ENCODE data around the gene MPST. TPM values are rescaled to one million over a fixed set of nuclear protein-coding genes. Genes with fewer than 3 reads are reported as not detected.

The MPST gene
- total RNA-seq, 2 donors from 2014 or later = 102 to 116 TPM

GRCh38 chr22:37012956-37013355 is 6.6 kb upstream of the MPST start:
- Histone ChIP-seq H3K4me1 (peaks cover 0 to 58% of the 10 kb centered on the region in 2 donors), H3K4me3 (no peak overlapping the region), H3K27ac (peak overlapping the region; percentile 53 to 74), H3K27me3 (no peaks in the 10 kb centered on the region), H3K9me3 (no peaks in the 10 kb centered on the region), H3K36me3 (no peaks in the 10 kb centered on the region)
- TF ChIP-seq CTCF (IDR thresholded peaks at IDR 0.05) = no peak
- DNase-seq (ENCODE audit: low spot score) = no peak

GRCh38 chr22:37014415-37014806 is 5.1 kb upstream of the MPST start:
- Histone ChIP-seq H3K4me1 (peaks cover 0 to 56% of the 10 kb centered on the region in 2 donors), H3K27ac (no peak overlapping the region), H3K9me3 (no peaks in the 10 kb centered on the region), H3K36me3 (no peaks in the 10 kb centered on the region), H3K4me3 (no peak overlapping the region), H3K27me3 (no peaks in the 10 kb centered on the region)
- DNase-seq (ENCODE audit: low spot score) = no peak
- TF ChIP-seq CTCF (IDR thresholded peaks at IDR 0.05) = no peak

GRCh38 chr22:37014835-37015586 is 4.5 kb upstream of the MPST start:
- Histone ChIP-seq H3K36me3 (no peaks in the 10 kb centered on the region), H3K4me3 (no peak overlapping the region), H3K27me3 (no peaks in the 10 kb centered on the region), H3K4me1 (peaks cover 0 to 56% of the 10 kb centered on the region in 2 donors), H3K27ac (no peak overlapping the region), H3K9me3 (no peaks in the 10 kb centered on the region)
- no peak for TF ChIP-seq CTCF (IDR thresholded peaks at IDR 0.05)
- DNase-seq (ENCODE audit: low spot score) = no peak

GRCh38 chr22:37015587-37015878 is 4.0 kb upstream of the MPST start:
- H3K27me3 ChIP-seq = no peaks in the 10 kb centered on the region
- H3K4me3 ChIP-seq = no peak overlapping the region
- no peak for DNase-seq (ENCODE audit: low spot score)
- no peak overlapping the region for H3K27ac ChIP-seq
- no peak for TF ChIP-seq CTCF (IDR thresholded peaks at IDR 0.05)
- no peaks in the 10 kb centered on the region for H3K9me3 ChIP-seq
- no peaks in the 10 kb centered on the region for H3K36me3 ChIP-seq
- peaks cover 0 to 61% of the 10 kb centered on the region in 2 donors for H3K4me1 ChIP-seq

- peaks cover 0 to 69% of the 10 kb centered on the region in 2 donors for H3K4me1 ChIP-seq
- H3K36me3 ChIP-seq = no peaks in the 10 kb centered on the region
- no peaks in the 10 kb centered on the region for H3K27me3 ChIP-seq
- TF ChIP-seq CTCF (IDR thresholded peaks at IDR 0.05) = no peak
- H3K9me3 ChIP-seq = no peaks in the 10 kb centered on the region
- peak overlapping the region in 1 of 2 donors; percentile 32 for H3K27ac ChIP-seq
- no peak for DNase-seq (ENCODE audit: low spot score)
- no peak overlapping the region for H3K4me3 ChIP-seq
Measured at GRCh38 chr22:37016134-37016910, 3.2 kb upstream of the MPST start.
